Measurements from ENCODE around the gene ITGA2B. TPM values are rescaled to one million over a fixed set of nuclear protein-coding genes. Genes with fewer than 3 reads are reported as not detected.

ITGA2B gene
- total and polyA plus RNA-seq, 10 of the 15 experiments (the other 5 are each of a cell fraction or from before 2014, with no cell fraction given): 0.04 to 0.51 (median 0.21) TPM; not detected in 1

DNA sequence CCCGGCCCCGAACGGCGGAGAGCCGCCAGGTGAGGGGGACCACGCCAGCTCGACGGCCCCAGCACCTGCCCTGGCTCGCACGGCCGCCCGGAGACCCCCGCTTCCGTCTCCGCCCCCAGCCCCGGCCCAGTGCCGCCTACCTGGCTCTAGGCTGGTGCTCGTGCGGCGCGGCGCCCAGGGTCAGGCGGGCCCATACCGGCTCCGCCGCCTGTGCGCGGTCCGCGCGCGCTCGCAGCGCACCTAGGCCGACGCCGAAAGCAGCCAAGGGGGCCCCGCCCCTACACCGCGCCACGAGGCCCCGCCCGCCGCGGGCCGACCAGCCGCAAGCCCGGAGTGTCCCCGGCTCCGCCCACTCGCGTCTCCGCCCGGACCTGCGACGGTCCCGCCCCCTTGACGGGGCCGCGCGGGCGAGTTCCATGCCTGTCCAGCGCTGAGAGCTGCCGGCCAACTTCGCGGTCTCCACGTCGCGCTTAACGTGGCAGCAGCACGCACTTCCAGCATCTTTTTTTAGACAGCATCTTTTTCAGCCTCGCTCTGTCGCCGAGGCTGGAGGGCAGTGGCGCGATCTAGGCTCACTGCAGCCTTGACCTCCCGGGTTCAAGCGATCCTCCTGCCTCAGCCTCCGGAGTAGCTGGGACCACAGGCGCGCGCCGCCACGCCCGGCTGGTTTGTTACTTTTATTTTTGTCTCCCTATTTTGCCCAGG, 64.7 kb downstream of the ITGA2B start, which contains the start of gene SLC25A39 (continued):
- TF ChIP-seq, protein P1, sequence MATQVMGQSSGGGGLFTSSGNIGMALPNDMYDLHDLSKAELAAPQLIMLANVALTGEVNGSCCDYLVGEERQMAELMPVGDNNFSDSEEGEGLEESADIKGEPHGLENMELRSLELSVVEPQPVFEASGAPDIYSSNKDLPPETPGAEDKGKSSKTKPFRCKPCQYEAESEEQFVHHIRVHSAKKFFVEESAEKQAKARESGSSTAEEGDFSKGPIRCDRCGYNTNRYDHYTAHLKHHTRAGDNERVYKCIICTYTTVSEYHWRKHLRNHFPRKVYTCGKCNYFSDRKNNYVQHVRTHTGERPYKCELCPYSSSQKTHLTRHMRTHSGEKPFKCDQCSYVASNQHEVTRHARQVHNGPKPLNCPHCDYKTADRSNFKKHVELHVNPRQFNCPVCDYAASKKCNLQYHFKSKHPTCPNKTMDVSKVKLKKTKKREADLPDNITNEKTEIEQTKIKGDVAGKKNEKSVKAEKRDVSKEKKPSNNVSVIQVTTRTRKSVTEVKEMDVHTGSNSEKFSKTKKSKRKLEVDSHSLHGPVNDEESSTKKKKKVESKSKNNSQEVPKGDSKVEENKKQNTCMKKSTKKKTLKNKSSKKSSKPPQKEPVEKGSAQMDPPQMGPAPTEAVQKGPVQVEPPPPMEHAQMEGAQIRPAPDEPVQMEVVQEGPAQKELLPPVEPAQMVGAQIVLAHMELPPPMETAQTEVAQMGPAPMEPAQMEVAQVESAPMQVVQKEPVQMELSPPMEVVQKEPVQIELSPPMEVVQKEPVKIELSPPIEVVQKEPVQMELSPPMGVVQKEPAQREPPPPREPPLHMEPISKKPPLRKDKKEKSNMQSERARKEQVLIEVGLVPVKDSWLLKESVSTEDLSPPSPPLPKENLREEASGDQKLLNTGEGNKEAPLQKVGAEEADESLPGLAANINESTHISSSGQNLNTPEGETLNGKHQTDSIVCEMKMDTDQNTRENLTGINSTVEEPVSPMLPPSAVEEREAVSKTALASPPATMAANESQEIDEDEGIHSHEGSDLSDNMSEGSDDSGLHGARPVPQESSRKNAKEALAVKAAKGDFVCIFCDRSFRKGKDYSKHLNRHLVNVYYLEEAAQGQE (IDR thresholded peaks at IDR 0.05; ENCODE audit: low read depth, low read length): peak; percentile 44; the same call in 1 of the 2 replicates
- TF ChIP-seq, protein P2, sequence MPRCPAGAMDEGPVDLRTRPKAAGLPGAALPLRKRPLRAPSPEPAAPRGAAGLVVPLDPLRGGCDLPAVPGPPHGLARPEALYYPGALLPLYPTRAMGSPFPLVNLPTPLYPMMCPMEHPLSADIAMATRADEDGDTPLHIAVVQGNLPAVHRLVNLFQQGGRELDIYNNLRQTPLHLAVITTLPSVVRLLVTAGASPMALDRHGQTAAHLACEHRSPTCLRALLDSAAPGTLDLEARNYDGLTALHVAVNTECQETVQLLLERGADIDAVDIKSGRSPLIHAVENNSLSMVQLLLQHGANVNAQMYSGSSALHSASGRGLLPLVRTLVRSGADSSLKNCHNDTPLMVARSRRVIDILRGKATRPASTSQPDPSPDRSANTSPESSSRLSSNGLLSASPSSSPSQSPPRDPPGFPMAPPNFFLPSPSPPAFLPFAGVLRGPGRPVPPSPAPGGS (IDR thresholded peaks at IDR 0.05; ENCODE audit: borderline replicate concordance, insufficient read depth, low read depth, low read length, poor library complexity, severe bottlenecking): peak; percentile 28
- TF ChIP-seq NRF1 (conservative IDR thresholded peaks at IDR 0.05; ENCODE audit: low read depth, low read length) (peak; percentile 22; the same call in 1 of the 2 replicates), CHD1 (IDR thresholded peaks at IDR 0.05; ENCODE audit: low read depth, low read length) (no peak), POLR2A (IDR thresholded peaks at IDR 0.05; ENCODE audit: low read depth, low read length) (peak; percentile 88), RFX5 (IDR thresholded peaks at IDR 0.05; ENCODE audit: low read depth, low read length) (no peak), ZNF24 (IDR thresholded peaks at IDR 0.05) (0 out of 2 replicates have a peak, but pooled peaks have one; percentile 56), SMAD1 (IDR thresholded peaks at IDR 0.05; ENCODE audit: low read depth, partially characterized antibody) (no peak), YBX1 (IDR thresholded peaks at IDR 0.05) (no peak), STAT1 (conservative IDR thresholded peaks at IDR 0.05) (0 out of 2 replicates have a peak, but pooled peaks have one; percentile 41), TBL1XR1 (IDR thresholded peaks at IDR 0.05; ENCODE audit: low read depth, low read length) (no peak), RUNX3 (IDR thresholded peaks at IDR 0.05; ENCODE audit: low read length) (peak; percentile 39), RBBP5 (conservative IDR thresholded peaks at IDR 0.05) (no peak), CREB1 (IDR thresholded peaks at IDR 0.05; ENCODE audit: low read depth) (peak; percentile 52; the same call in 1 of the 2 replicates), NFIC (IDR thresholded peaks at IDR 0.05; ENCODE audit: low read depth, low read length) (no peak)
- TF ChIP-seq, protein P3, sequence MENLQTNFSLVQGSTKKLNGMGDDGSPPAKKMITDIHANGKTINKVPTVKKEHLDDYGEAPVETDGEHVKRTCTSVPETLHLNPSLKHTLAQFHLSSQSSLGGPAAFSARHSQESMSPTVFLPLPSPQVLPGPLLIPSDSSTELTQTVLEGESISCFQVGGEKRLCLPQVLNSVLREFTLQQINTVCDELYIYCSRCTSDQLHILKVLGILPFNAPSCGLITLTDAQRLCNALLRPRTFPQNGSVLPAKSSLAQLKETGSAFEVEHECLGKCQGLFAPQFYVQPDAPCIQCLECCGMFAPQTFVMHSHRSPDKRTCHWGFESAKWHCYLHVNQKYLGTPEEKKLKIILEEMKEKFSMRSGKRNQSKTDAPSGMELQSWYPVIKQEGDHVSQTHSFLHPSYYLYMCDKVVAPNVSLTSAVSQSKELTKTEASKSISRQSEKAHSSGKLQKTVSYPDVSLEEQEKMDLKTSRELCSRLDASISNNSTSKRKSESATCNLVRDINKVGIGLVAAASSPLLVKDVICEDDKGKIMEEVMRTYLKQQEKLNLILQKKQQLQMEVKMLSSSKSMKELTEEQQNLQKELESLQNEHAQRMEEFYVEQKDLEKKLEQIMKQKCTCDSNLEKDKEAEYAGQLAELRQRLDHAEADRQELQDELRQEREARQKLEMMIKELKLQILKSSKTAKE (IDR thresholded peaks at IDR 0.05; ENCODE audit: low read depth, poor library complexity, severe bottlenecking): no peak
- TF ChIP-seq, protein P4, sequence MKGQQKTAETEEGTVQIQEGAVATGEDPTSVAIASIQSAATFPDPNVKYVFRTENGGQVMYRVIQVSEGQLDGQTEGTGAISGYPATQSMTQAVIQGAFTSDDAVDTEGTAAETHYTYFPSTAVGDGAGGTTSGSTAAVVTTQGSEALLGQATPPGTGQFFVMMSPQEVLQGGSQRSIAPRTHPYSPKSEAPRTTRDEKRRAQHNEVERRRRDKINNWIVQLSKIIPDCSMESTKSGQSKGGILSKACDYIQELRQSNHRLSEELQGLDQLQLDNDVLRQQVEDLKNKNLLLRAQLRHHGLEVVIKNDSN (IDR thresholded peaks at IDR 0.05; ENCODE audit: borderline replicate concordance, extremely low read length, insufficient read depth, low read depth, low read length): peak; percentile 56
- TF ChIP-seq, protein P5, sequence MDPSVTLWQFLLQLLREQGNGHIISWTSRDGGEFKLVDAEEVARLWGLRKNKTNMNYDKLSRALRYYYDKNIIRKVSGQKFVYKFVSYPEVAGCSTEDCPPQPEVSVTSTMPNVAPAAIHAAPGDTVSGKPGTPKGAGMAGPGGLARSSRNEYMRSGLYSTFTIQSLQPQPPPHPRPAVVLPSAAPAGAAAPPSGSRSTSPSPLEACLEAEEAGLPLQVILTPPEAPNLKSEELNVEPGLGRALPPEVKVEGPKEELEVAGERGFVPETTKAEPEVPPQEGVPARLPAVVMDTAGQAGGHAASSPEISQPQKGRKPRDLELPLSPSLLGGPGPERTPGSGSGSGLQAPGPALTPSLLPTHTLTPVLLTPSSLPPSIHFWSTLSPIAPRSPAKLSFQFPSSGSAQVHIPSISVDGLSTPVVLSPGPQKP (IDR thresholded peaks at IDR 0.05; ENCODE audit: low read depth, low read length): no peak

Data from GM12878 (cell line).